ENCODE data around the gene WSCD2.
A peak's percentile ranks its signal among the peaks of the same experiment; 100 is the strongest.
"Not testable (repeated sequence)": the region's sequence is repeated elsewhere in the genome, so short reads cannot be mapped to it uniquely, and the experiment has no call there.

The WSCD2 gene

DNA sequence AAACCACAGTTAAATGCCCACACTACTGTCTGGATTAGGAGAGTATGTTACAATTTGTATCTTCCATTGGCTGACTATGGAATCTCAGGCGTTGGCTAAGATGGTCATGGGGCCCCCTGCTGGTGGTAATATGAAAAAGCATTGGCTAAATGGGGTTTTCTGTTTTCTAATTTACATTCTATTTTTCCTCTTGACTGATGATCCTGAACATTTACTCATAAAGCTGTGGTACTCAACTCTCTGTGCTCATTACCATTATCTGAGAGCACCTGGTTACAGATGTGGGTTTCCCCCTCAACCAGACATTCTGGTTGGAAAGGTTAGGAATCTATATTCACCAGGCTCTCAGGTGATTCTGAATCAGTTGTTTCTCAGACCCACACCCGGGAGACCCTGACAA, 64.8 kb downstream of the WSCD2 start:
- peak; percentile 10 for DNase-seq (ENCODE audit: low spot score)

DNA sequence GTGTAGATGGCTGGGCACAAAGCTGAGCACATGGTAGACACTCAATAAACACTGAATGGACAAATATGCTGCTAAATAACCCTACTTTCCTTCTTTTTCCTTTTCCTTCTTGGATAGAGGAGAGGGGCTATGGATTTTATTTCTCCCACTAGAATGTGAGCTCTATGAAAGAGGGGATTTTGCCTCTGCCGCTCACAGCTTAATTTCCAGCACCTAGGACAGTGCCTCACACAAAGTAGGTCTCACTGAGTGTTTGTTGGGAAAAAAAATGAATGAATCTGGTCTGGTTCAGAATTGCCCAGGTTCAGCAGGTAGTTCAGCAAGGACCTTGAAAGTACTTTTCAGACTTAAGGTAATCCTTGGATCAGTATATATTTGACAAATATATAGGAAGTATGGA, 65.5 kb downstream of the WSCD2 start:
- no peak for DNase-seq (ENCODE audit: low spot score)

DNA sequence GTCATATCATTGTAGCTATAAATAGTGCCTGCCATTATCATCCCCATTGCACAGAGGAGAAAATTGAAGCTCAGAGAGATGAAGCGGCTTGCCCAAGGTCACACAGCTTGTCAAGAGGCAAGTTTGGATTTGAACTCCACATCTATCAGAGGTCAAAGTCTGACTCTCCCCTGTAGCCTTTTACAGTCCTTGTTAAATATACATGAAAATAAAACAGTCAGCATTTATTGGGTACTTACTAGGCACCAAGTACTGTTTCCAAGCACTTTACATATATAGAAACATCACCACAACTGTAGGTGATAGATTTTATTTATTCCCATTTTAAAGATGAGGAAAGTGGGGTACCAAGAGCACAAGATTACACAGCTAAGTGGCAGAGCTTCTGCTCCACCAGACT, 67.2 kb downstream of the WSCD2 start:
- DNase-seq (ENCODE audit: low spot score) = no peak

DNA sequence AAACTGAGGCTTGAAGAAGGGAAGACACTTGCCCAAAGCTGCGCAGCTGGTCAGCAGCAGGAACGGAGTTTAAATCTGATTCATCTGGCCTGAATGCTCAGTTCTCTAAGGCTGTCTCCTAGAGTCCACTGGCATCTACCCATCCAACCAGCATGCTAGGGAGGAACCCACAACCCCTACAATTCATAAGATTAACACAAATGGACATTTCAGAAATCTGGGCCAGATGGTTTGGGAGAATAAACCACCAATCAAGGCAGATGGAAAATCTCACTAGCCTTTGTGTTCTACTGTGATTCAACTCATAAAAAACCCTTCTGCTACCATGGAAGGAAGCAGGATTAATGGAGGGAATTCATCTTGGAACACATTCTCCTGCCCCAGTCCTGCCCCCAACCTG, 67.8 kb downstream of the WSCD2 start:
- DNase-seq (ENCODE audit: low spot score) = no peak

DNA sequence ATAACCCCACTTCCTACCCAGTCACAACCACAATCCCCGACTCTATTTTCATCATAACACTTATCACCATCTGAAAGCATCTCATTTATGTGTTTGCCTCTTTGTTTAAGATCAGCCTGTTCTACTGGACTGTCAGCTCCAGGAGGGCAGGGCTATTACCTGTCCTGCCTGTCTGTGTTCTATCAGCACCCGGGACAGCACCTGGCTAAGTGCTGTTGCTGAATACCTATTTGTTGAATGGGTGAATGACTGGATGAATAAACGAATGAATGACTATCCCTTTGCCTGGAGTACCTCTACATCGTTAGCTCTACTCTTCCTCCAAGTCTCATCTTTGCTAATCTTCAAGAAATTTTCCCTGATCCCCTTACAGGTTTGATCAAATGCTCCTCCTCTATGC, 69.0 kb downstream of the WSCD2 start:
- DNase-seq (ENCODE audit: low spot score) = no peak

DNA sequence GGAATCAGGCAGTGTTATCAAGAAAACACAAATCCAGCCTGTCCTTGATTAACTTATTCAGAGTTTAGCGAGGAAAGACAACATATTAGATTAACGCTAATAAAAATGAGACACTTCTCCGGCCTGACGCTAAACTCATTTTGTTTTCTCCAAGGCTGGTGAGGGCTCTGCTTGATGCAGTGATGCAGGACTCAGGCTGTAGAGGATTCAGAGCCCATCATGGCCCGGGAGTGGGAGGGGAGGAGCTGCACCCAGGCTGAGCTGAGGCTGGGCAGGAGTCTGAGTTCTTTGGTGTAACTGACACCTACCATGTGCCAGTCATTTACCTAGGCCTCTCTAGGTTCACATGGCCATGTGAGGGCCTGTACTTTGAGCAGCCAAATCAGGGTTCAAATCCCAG, 70.0 kb downstream of the WSCD2 start:
- DNase-seq (ENCODE audit: low spot score) = no peak

DNA sequence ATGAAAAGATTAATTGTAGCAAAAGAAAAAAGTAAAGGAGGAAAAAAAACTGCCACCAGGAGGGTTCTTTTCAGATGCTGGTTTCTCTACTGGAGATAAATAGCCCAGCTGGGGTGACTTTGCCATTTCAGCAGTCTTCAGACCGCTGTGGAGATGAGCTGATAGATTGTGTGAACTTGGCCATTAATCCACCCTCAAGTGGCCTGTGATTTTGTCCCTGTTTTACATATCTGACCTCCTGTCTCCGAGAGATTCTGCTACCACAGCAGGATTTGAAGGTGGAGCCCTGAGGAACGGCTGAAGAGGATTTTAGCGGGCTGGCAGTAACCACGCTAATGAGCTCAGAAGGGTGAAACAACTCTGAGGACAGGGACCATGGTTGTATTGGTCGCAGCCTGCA, 72.7 kb downstream of the WSCD2 start:
- no peak for DNase-seq (ENCODE audit: low spot score)

DNA sequence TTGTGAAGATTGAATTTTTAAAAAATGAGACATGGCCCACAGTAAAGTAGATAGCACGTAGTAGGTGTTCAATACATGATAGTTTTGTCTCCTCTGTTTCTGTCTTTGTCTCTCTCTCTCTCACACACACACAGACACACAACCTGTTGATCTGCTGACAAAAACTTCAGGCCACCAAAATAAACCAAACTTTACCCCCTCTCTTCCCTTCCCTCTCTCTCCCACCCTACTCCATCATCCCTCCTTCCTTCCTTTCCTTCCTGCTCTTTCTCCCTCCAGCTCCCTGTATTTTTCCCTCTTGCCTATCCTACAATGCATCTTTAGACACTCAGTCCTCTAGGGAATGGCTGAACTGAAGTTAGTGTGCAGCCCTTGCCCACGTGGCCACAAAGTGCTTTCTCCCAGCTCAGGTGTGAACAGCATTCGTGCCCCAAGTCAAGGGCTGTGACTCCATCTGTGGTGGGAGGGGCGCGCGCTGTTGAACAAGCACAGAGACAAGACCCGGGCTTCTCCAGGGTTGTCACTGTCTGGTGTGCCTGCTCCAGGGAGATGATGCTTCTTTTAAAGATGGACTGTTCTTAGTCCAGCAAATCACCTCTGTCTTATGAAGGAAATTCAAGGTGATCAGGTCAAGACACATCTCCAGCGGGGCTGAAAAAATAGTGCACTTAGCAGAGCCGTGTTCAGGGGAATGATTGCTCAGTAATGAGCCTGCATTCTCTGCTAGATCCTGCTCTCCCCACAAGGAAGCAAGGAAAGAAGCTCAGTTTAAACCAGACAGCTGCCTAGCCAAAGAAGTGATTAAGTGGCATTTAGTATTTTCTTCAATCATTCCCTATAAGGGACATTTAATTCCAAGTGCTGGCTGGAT, 75.3 kb downstream of the WSCD2 start:
- DNase-seq (ENCODE audit: low spot score) = no peak

DNA sequence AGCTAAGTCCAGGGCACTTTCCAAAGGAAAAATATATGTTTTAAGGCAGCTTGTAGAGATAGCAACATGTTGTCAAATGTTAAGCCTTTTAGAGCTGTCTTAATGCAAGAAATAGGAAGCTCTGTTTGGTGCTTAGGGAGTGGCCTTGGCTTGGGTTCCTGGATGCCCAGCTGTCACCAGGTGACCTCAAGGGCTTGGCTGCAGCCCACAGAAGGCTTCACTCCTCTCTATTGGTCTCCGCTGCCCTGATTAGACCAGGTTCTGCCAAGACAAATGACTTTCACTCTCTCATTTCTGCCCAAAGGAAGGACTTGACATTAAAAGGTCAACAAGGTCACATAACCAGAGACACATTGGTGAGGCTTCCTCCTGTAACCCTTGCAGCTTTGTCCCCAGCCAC, 76.8 kb downstream of the WSCD2 start:
- no peak for DNase-seq (ENCODE audit: low spot score)

DNA sequence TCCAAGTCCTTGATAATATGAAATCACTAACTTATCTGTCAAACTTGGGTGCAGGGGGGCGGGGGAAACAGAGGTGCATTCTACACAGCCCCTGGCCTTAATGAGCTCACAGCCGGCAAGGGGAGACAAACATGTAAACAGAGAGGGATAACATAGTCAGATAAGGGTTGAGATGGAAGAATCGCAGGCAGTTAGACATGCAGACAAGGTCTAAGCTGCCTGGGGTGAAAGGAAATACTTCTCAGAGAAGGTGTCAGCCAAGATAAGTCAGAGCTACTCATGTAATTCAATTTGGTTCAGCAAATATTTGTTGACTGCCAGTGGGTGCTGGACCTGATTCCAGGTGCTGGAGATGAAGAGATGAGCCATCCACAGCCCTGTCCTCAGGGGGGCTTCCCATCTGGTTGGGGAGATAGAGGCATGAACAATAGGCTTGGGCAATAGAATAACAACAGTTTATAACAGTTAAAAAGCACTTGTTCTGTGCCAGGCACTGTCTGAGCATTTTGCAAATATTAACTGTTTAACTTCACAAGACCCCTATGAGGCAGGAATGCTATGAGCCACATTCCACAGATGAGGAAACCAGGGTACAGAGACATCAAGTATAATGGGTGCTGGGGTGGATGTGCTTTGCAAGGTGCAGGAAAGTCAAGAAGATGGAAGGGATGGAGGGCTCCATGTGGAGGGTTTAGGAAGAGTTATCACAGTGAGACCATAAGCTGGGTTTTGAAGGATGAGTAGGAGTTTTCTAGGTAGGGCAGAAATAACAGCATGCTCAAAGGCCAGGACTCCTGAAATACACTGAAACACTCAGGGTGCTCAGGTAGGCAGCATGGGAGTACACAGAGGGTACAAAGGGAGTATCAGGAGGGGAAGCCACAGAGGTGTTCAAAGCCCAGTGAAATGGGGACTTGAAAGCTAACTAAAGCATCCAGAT, 79.0 kb downstream of the WSCD2 start:
- DNase-seq (ENCODE audit: low spot score) = no peak

DNA sequence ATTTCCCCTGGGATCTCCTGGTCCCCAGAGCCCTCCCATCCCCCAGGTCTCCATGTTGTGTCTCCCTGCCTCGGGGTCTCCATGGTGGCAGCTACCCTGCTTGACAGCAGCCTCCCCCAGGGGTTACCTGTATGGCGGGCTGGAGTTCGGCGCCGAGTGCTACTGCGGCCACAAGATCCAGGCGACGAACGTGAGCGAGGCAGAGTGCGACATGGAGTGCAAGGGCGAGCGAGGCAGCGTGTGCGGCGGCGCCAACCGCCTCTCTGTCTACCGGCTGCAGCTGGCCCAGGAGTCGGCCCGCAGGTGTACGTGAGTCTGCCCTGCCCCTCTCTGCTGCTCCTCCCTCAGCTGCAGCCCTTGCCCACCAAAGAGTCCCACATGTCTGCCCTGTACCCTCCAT, 80.9 kb downstream of the WSCD2 start:
- DNase-seq (ENCODE audit: low spot score) = no peak

DNA sequence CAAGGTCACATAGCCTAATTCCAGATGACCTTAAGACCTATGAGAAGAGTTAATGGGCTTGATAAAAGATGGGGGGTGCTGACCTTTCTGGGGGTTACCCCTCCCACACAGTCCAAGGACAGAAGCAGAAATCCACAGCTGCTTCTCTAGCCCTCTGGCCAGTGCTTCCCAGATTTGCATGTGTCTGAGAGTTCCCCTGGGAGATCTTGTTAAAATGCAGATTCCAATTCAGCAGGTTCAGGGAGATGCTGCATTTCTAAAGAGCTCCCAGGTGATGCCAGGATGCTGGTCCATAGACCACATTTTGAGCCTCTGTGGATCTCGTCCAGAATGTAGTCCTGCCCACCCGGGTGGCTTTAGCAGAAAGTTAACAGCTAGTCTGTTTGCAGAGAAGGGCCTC, 82.1 kb downstream of the WSCD2 start:
- peak; percentile 3 for DNase-seq (ENCODE audit: low spot score)

DNA sequence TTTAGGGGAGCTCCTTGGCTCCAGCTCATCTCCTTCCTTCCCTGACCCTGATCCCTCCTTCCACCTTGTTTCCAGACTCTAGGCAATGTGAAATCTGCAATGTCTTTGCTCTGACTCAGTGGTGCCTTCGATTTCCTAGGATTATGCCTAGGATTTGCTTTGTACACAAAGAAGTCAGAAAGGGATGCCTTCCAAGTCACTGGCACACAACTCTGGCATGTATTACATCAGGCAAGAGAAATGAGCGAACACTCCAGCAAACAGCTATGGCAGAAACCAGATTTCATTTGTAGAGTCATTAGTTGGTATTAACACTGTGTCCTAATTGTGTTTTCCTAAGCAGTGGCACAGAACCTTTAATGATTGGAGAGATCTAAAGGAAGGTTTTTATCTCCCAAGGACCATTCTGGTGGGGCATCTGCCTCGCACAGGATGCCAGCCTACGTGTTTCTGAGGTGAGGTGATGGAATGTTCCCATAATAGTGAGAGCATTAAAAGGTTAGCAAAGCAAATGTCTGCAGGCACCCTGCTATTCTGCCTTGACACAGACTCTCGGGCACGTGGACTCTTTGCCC, 84.9 kb downstream of the WSCD2 start:
- no peak for DNase-seq (ENCODE audit: low spot score)

DNA sequence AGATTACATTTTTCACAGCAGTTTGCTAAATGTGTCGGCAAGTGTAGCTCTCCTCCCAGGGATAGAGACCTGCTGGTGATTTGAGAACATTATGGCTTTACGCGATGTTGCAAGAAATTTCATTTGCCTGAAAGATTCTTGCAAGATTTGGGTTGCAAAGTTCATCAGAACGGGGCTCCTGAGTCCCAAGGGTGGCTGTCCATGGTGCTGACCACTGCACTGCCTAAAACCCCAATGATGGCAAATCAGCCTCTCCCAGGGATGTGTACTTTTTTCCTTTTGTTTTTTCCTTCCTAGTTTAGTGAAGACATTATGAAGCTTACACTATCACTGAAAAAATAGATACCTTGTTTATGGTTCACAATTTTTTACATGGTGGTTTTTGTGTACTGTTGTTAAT, 85.4 kb downstream of the WSCD2 start:
- DNase-seq (ENCODE audit: low spot score) = no peak

DNA sequence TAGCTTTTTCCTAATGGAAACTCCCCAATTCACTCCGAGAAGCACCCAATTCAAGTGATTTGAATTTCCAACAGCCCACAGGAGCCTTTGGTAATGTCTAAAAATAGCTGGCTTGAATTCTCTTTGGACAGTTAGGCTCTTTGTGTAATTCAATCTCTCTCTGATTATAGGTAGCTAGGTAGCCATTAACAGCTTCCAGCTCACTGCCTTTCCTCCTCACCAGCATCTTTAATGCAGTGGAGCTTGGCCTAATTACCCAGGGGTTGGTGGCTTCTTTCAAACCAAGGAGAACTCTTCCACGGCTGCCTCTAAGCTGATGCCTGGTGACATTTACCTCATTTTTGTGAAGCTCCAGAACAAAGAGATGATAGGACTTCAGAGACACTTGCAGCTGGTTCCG, 86.4 kb downstream of the WSCD2 start:
- DNase-seq (ENCODE audit: low spot score) = no peak

DNA sequence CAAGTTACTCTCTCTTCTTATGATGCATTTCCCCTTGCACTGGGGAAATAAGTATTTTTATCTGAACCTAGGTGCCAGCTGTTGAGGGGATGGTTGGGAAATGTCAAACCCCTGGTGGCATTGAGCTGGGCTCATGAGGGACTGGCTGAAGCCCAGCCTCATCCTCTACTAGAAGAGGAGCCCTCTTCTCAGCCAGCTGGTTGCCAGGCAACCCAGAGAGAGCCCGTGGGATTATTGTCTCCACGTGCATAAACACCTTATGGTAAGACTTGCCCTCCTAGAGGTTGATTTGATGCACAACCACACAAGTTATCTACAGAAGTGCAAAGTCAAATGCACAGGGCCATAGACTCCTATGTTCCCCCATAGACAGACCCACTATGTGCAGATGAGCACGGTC, 89.8 kb downstream of the WSCD2 start:
- DNase-seq (ENCODE audit: low spot score) = no peak

DNA sequence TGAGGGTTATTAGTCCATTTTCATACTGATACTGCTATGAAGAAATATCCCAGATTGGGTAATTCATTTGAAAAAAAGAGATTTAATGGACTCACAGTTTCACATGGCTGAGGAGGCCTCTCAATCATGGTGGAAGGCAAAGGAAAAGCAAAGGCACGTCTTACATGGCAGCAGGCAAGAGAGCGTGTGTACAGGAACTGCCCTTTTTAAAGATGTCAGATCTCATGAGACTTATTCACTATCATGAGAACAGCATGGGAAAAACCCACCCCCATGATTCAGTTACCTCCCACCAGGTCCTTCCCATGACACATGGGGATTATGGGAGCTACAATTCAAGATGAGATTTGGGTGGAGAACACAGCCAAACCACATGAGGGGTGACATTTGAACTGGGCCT, 96.0 kb downstream of the WSCD2 start:
- DNase-seq (ENCODE audit: low spot score) = not testable (repeated sequence)

DNA sequence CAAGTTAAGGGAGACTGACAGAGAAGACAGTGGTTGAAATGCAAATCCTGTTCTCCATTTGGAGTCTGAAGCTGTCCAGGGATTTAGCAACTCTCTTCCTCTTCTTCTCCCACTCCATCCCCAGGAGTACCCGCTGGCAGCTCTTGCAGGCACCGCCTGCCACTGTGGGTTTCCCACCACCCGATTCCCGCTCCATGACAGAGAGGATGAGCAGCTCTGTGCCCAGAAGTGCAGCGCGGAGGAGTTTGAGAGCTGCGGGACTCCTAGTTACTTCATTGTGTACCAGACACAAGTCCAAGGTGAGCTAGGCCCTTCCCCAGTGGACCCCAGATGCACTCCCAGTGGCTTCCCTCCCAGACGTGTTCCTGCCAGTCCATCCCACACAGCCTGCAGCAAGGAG, 97.8 kb downstream of the WSCD2 start:
- no peak for DNase-seq (ENCODE audit: low spot score)

DNA sequence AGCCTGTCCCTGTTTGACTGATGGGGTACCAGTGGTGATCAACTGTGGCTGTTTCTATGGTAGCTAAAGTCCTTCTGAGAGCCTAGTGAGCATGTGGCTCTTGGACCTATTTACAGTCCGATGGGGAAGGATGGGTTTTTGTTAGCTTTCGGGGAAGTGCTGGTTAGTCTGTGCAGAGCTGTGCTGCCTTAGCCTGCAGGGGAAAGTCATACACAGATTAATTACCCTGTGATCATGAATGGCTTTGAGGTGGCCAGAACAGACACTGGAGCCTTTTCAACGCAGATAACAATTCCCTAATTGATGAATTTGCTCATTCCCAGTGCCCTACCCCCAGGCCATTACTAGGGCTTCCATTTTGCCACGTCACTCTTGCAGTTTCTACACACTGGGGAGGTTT, 99.7 kb downstream of the WSCD2 start:
- no peak for DNase-seq (ENCODE audit: low spot score)

DNA sequence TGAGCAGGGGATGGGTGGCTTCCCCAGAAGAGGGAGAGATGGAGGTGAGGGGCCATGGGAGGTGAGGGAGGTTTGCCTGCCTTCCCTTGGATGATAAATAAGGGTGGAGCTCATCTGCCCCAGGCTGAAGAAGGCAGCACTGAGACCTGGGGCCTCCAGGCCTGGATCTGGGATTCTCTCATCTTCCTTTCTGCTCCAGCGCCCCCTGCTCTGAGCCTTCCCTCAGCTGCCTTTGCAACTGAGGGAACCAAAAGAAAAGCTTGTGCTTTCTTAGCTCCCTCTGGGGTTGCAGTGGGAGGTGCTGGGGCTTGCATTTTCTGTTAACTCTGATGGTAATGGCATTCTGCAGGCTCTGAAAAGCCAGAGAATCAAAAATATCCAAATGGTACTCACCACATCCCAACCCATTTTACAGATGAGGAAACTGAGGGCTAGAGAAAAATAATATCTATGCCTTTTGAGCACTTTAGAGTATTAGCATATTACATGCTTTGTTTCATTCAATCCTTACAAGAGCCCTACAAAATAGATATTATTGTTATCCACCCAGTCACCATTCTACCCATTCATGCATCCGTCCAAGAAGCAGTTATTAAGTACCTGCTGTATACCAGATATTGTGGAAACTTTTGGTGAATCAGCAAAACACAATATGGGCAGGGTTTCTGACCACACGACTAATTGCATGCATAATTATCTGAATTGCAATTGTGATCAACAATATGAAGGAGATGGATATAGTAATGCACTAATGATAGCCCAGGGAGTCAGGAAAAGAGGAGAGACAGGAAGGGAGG, 102.2 kb downstream of the WSCD2 start:
- no peak for DNase-seq (ENCODE audit: low spot score)

DNA sequence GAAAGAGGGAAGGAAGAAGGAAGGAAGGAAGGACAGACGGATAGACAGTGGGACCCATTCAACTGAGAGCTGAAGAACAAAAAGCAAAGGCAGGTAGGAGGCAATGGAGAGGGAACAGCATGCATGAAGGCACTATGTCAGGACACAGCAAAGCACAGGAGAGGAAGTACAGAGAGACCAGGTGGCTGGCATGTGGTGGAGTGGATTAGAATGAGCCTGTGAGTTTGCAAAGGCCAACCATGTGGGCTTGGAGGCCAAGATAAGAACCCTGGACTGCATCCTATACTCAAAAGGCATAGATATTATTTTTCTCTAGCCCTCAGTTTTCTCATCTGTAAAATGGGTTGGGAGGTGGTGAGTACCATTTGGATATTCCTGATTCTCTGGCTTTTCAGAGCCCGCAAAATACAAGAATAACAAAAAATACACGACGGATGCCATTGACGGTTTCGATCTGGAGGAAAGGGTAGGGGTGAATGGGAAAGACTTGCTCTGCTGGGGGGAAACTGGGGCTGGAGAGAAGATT, 102.9 kb downstream of the WSCD2 start:
- DNase-seq (ENCODE audit: low spot score) = no peak
